Testis (tissue), 2 donors: ENCODE measurements around the gene FAM107B.

Source experiments
- POLR2A ChIP-seq: fragments of 450-650 bp; IDR thresholded peaks from one replicate; pipeline ENCODE4 v1.6.1; 2017; ENCODE audit warnings: antibody characterized with exemption, mild to moderate bottlenecking, moderate library complexity
- TF ChIP-seq, protein P1 (sequence below), 3 experiments: fragments of 450-650 bp in 2 of 3; fragments of 200-600 bp in 1 of 3; sonication (generic) in 1 of 3; IDR thresholded peaks; one replicate each; pipeline ENCODE4 v1.5.1; 2016 to 2019; ENCODE audit warnings: antibody characterized with exemption in 3 of 3, mild to moderate bottlenecking in 2 of 3, moderate library complexity in 1 of 3

DNA sequence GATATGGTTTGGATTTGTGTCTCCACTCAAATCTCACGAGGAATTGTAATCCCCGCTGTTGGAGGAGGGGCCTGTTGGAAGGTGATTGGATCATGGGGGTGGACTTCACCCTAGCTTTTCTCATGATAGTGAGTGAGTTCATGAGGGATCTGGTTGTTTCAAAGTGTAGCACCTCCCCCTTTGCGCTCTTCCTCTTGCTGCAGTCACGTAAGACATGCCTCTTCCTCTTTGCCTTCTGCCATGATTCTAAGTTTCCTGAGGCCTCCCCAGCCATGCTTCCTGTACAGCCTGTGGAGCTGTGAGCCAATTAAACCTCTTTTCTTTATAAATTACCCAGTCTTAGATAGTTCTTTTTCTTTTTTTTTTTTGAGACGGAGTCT, 46.1 kb upstream of the FAM107B start:
- TF ChIP-seq, protein P1, sequence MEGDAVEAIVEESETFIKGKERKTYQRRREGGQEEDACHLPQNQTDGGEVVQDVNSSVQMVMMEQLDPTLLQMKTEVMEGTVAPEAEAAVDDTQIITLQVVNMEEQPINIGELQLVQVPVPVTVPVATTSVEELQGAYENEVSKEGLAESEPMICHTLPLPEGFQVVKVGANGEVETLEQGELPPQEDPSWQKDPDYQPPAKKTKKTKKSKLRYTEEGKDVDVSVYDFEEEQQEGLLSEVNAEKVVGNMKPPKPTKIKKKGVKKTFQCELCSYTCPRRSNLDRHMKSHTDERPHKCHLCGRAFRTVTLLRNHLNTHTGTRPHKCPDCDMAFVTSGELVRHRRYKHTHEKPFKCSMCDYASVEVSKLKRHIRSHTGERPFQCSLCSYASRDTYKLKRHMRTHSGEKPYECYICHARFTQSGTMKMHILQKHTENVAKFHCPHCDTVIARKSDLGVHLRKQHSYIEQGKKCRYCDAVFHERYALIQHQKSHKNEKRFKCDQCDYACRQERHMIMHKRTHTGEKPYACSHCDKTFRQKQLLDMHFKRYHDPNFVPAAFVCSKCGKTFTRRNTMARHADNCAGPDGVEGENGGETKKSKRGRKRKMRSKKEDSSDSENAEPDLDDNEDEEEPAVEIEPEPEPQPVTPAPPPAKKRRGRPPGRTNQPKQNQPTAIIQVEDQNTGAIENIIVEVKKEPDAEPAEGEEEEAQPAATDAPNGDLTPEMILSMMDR (IDR thresholded peaks at IDR 0.05), result no peak
- TF ChIP-seq POLR2A, result no peak
